Calu3 (cell line): Measurements from ENCODE around the gene TMPRSS5. TPM values are rescaled to one million over a fixed set of nuclear protein-coding genes. Genes with fewer than 3 reads are reported as not detected.
"Not testable (repeated sequence)": the region's sequence is repeated elsewhere in the genome, so short reads cannot be mapped to it uniquely, and the experiment has no call there.

Experiments used
- BruUV-seq: library from RNA; stranded (reverse); fragments of 400-500 nt; replicated peaks from 2 replicates; lab custom pipeline; 2021; lab: Mats Ljungman, UMichigan
- CTCF ChIA-PET: fragments of 300-600 bp; sonication (Branson Sonifier 250); formaldehyde crosslinking; loops from one replicate; lab custom pipeline; 2022; ENCODE audit warnings: antibody characterized with exemption; lab: Charles Lee
- DNase-seq: peaks from one replicate; pipeline ENCODE4 v3.0.0; 2022
- H3K27ac Mint-ChIP-seq: one replicate; pipeline ENCODE4 v1.8.0; 2022; ENCODE audit warnings: mixed read lengths; ENCODE audit not compliant: unreplicated experiment
- H3K27me3 Mint-ChIP-seq: one replicate; pipeline ENCODE4 v1.8.0; 2022; ENCODE audit warnings: mixed read lengths; ENCODE audit not compliant: unreplicated experiment
- H3K36me3 Mint-ChIP-seq: one replicate; pipeline ENCODE4 v1.8.0; 2022; ENCODE audit warnings: mild to moderate bottlenecking, moderate library complexity, mixed read lengths; ENCODE audit not compliant: insufficient read depth, unreplicated experiment
- H3K4me1 Mint-ChIP-seq: one replicate; pipeline ENCODE4 v1.8.0; 2022; ENCODE audit warnings: mild to moderate bottlenecking, low read depth, mixed read lengths; ENCODE audit not compliant: unreplicated experiment
- H3K4me3 Mint-ChIP-seq: one replicate; pipeline ENCODE4 v1.8.0; 2022; ENCODE audit warnings: mild to moderate bottlenecking, low read depth, moderate library complexity, mixed read lengths; ENCODE audit not compliant: unreplicated experiment
- H3K9me3 Mint-ChIP-seq: one replicate; pipeline ENCODE4 v1.8.0; 2022; ENCODE audit warnings: low read depth, mixed read lengths; ENCODE audit not compliant: unreplicated experiment
- CTCF ChIP-seq: fragments of 200-600 bp; IDR thresholded peaks from one replicate; pipeline ENCODE4 v1.8.0; 2022; ENCODE audit warnings: antibody characterized with exemption; ENCODE audit not compliant: unreplicated experiment
- intact Hi-C: fragments of 100-400 bp; cut with micrococcal nuclease; formaldehyde crosslinking; loops from one replicate; pipeline ENCODE4 v1.10.0; 2022; ENCODE audit not compliant: unreplicated experiment
- total RNA-seq: library from RNA; stranded (reverse); gene quantifications from 2 replicates; pipeline ENCODE4 v1.2.3, GENCODE V29; 2022

The TMPRSS5 gene
- total RNA-seq, 1 experiment from 2014 or later, result 9.6 TPM

GRCh38 chr11:113710989-113711388 is 4.9 kb upstream of the TMPRSS5 start:
- CTCF ChIA-PET, result no interaction called here
- no peak overlapping the region for H3K27ac Mint-ChIP-seq

GRCh38 chr11:113703551-113703950 is 2.6 kb downstream of the TMPRSS5 start:
- intact Hi-C loops, H3K27ac Mint-ChIP-seq, CTCF ChIA-PET, H3K27me3 Mint-ChIP-seq, H3K36me3 Mint-ChIP-seq, H3K9me3 Mint-ChIP-seq, H3K4me3 Mint-ChIP-seq, DNase-seq, BruUV-seq: not testable (repeated sequence)
- peaks cover 32% of the 10 kb centered on the region for H3K4me1 Mint-ChIP-seq

More at GRCh38 chr11:113710989-113711388, 4.9 kb upstream of the TMPRSS5 start:
- intact Hi-C loops, result no loop called here
- TF ChIP-seq CTCF, result no peak
- no peak overlapping the region for H3K4me3 Mint-ChIP-seq
- DNase-seq, result no peak
- H3K36me3 Mint-ChIP-seq, result no peaks in the 10 kb centered on the region
- no TSS peak for BruUV-seq
- H3K27me3 Mint-ChIP-seq, result no peaks in the 10 kb centered on the region
- peaks cover 5% of the 10 kb centered on the region for H3K9me3 Mint-ChIP-seq
- H3K4me1 Mint-ChIP-seq, result peaks cover 9% of the 10 kb centered on the region

- no peaks in the 10 kb centered on the region for H3K27me3 Mint-ChIP-seq
- DNase-seq, result no peak
- no peak overlapping the region for H3K4me3 Mint-ChIP-seq
- CTCF ChIA-PET, result no interaction called here
- intact Hi-C loops, result no loop called here
- no peaks in the 10 kb centered on the region for H3K36me3 Mint-ChIP-seq
- no peak overlapping the region for H3K27ac Mint-ChIP-seq
- TF ChIP-seq CTCF, result no peak
- no TSS peak for BruUV-seq
- H3K9me3 Mint-ChIP-seq, result peaks cover 4% of the 10 kb centered on the region
- H3K4me1 Mint-ChIP-seq, result peaks cover 32% of the 10 kb centered on the region
Observed at GRCh38 chr11:113701491-113701890, 4.6 kb downstream of the TMPRSS5 start.

DNA sequence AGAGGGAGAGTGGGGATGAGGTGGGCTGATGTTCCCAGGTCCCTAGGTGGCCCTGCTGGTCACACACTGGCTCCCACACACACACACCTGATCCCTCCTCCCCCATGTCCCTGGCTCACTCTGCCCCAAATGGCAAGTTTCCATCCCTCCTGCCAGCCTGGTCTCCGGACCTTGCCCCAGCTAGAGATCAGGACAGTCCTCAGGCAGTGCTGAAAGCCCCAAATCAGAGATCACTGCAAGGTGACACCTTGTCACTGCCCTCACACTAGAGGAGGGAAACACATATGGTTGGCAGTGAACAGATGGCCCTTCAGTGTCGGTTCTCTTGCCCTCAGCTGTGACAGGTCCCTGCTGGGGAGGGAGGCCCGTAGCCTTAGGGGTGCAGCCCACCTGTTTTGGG is 7.6 kb downstream of the TMPRSS5 start:
- H3K27ac Mint-ChIP-seq, result no peak overlapping the region
- BruUV-seq, result no TSS peak

More for the DNA sequence above, 7.6 kb downstream of the TMPRSS5 start:
- DNase-seq, result no peak
- no peak for TF ChIP-seq CTCF
- CTCF ChIA-PET, result interaction anchor here (0.7 kb wide), 1 partner anchor 45 kb away, joined by 3 read pairs; no protein-coding TSS in a partner anchor
- no peaks in the 10 kb centered on the region for H3K27me3 Mint-ChIP-seq
- H3K4me1 Mint-ChIP-seq, result peaks cover 8% of the 10 kb centered on the region
- intact Hi-C loops, result no loop called here
- no peak overlapping the region for H3K4me3 Mint-ChIP-seq
- H3K9me3 Mint-ChIP-seq, result no peaks in the 10 kb centered on the region
- peaks cover 4% of the 10 kb centered on the region for H3K36me3 Mint-ChIP-seq
